HK-2 (cell line): ENCODE results near the gene ATP11C.
A peak's percentile ranks its signal among the peaks of the same experiment; 100 is the strongest.
"Not testable (repeated sequence)": the region's sequence is repeated elsewhere in the genome, so short reads cannot be mapped to it uniquely, and the experiment has no call there.

Experiments
- DNase-seq: peaks from one replicate; pipeline ENCODE4 v3.0.0-alpha.2; 2018; ENCODE audit not compliant: unreplicated experiment

ATP11C gene

DNA sequence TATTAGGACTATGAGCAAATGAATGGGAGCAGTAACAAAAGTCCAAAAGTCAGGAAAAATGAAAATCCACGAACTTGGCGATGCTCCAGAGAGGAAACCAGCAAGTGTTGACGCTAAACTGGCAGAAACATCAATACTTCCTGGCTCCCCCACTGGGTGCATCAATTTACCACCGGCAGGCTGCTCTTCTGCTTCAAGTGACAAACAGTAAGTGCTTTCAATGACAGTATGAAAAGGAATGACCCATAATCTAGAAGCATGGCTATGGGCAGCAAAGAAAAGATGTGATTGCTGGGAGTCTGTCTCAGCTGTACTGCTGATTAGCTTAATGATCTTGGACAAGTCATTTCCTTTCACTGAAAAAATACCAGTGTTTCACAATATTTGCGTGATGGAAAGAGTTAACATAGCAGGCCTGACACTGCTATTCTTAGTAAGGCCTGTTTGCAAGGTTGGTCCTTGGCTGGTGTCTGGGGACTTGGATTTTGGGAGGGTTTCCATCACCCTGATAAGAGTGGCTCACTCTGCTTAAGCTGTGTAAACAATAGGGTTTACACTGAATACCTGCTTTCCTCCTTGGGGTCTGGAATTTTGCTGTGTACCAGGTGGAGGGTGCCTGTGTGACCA lies 8.7 kb downstream of the ATP11C start:
- no peak for DNase-seq

DNA sequence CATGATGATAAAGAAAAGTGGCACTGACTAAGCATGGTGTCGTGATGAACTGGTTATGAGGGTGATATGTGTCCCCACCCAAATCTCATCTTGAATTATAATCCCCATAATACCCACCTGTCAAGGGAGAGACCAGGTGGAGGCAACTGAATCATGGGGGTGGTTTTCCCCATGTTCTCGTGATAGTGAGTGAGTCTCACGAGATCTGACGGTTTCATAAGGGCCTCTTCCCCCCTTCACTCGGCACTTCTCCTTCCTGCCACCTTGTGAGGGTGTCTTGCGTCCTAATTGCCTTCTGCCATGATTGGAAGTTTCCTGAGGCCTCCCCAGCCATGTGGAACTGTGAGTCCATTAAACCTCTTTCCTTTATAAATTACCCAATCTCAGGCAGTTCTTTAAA lies 11.7 kb downstream of the ATP11C start:
- DNase-seq = not testable (repeated sequence)

DNA sequence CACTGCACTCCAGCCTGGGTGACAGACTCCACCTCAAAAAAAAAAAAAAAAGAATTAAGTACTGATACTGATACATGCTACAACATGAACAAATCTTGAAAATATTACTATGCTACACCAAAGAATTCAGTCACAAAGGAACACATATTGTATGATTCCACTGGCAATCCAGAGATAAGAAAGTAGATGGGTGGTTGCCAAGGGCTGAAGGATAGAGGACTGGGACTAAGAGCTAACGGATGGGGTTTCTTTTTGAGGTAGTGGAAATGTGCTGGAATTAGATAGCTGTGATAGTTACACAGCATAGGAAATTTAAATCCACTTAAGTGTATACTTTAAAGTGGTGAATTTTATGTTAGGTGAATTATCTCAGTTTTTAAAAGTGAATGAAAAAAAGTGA lies 12.5 kb downstream of the ATP11C start:
- no peak for DNase-seq

DNA sequence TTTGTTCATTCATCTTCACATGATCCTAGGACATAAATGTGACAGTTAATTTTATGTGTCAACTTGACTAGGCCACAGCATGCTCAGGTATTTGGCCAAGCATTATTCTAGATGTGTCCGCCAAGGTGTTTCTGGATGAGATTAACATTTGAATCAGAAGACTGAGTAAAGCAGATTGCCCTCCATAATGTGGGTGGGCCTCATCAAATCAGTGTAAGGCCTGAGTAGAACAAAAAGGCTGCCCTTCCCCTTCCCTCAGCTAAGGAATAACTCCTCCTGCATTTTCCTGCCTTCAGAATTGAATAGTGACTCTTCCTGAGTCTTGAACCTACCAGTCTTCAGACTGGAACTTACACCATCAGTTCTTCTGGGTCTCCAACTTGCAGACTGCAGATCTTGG lies 18.4 kb downstream of the ATP11C start:
- no peak for DNase-seq

DNA sequence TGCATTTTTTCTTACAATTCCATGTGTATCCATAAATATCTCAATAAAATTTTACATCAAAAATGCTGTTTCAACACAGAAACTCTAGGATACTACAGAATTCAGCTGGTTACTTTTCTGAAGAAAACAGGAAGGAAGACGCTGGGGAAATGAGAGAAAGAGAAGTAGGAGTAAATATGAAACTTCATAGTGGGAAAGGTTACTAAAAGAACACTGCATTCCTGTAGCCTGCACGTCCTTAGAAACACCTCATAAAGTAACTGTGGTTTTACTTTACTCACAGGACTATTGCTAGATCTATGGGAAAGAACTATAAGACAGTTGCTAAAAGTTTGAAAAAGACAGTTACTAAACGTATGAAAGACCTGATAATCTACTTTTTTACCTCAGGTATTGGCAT lies 23.1 kb downstream of the ATP11C start:
- no peak for DNase-seq

DNA sequence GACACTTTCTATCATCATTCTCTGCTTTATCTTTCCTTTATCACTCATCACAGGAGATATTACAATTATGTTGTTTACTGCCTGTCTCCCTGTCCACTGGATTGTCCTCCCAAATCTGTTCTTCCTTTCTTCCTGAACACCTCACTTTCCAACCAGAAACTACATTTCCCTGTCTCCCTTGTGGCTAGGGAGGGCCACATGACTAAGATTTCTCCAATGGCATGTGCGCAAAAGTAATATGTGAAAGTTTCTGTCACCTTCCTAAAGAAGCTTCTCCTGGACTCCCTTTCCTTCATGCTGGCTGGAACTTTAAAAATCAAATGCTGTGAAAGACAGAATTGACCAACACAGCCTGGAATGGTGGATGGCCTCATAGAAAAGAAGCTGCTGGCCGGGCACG lies 25.8 kb downstream of the ATP11C start:
- DNase-seq = no peak

DNA sequence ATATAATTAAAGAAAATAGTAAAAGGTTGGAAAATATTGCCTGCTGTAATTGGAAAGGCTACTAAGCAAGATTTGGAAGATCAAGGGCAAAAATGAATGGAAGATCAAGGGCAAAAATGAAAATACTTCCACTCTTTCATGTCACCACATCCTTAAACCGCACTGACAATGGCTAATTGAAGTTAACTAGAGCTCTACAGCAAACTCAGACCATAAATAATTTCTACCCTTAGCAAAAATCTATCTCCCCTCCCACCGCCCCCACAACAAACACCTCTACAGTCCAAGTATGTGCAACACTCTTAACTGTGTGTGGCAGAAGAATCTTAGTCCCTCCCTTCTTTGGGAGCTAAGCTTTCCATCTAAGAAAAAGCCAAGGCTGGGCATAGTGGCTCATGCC lies 27.1 kb downstream of the ATP11C start:
- no peak for DNase-seq

DNA sequence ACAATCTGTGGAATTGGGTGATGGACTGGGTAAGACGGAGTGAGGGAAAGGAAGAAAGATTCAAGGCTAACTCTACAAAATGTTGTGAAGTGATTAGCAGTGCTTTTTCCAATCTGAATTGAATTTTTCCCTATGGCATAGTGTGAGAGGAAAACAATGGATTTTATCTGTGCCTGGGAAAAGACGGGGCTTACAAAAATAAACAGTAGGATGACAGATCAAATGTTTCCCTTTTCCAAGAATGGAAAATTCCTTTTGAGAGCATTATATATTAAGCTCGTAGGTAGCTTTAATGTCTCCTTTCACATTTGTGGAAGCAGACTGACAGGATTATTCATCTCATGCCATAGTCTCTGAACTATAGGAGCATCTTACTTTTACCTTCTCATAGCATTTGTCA lies 27.8 kb downstream of the ATP11C start:
- DNase-seq = no peak

DNA sequence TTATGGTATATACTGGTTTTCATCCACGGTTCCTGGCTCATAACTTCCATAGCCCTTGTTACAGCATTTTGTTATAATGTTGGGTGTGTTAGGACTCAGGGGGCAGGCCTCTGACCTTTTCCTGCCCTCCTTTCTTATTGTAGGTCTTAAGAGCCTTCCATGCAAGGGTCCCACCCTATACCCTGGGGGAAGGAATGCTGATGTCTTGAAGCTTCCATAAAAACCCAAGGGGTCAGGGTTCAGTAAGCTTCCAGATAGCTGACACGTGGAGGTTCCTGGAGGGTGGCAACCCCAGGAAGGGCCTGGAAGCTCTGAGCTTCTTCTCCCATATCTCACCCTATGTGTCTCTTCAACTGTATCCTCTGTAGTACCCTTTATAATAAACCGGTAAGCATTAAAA lies 29.6 kb downstream of the ATP11C start:
- no peak for DNase-seq

DNA sequence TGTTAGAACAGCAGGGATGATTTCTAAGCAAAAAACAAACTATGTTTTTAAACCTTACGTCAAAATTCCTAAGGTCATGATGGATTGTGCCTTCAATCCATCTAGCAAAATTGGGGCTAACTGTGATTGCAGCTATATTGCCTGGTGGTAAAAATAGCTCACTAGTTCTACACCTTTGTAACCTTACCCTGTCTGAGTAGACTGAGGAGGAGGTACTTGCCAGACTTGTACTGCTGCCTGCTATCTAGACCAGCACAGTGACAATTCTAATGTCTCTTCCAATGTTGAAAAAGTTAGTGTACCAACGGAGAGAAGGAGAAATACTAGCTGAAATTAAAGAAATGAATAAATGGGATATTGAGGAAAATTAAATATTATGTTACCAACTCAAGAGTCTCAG lies 30.3 kb downstream of the ATP11C start:
- no peak for DNase-seq

DNA sequence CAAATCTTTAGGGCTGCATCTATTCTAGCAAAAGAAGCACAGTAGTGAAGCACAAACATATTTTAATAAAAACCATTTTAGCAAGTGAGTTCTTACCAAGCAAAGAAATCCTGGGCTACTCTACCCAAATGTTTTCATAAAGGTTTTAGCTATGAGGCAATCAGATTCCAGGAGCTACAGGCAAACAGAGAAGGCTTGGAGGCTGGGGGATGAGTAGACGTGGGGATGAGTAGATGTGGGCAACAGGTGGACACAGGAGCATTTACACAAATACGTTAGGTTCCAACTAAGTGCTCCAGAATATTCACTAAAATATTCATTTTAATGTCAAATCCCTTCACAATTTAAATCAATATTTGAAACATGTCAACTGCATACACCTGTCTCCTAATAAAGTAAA lies 34.5 kb downstream of the ATP11C start:
- DNase-seq = no peak

DNA sequence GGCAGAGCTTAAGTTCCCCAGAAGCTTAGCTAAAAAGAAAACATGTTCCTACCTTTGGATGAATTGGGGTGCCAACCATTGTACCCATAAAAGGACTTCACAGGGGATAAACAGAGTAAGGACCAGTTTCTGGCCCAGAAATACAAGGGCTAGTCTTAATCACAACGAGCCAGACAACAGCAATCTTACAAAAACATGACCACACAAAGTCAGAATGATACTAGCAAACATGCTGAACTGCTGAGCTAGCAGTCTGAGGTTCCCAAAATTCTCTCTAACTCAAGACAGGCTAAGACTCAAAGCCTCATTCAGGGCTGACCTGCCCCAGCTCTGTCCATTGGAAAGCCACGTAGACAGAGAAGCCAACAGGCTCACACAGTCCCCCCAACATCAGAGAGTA lies 40.3 kb downstream of the ATP11C start:
- DNase-seq = no peak

DNA sequence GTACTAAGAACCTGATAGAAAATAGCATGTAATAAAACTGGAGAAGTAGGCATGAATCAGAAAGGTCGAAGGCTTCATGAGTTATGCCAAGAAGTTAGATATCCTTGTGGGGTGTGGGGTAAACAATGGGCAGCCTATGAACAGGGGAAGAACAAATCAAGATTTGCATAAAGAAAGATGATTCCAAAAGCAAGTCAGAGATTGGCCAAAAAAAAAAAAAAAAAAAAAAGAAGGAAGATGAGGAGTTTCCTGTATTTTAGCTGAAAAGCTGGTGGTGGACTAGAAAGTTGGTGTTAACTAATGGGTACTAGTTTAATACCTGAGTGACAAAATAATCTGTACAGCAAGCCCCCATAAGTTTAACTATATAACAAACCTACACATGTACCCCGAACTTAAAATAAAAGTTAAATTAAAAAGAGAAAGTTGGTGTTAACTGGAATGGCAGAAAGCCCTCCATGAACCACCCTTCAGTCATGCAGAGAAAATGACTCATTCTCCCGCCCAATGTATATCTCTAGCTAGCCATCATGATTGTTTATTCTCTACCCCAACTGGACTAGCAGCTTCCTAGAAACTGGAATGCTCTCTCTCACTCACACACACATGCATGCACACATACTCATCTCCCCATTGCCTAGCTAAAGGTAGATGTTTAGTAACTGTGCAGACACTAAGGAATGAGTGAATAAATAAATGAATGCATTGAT lies 41.7 kb downstream of the ATP11C start:
- peak; percentile 7 for DNase-seq

DNA sequence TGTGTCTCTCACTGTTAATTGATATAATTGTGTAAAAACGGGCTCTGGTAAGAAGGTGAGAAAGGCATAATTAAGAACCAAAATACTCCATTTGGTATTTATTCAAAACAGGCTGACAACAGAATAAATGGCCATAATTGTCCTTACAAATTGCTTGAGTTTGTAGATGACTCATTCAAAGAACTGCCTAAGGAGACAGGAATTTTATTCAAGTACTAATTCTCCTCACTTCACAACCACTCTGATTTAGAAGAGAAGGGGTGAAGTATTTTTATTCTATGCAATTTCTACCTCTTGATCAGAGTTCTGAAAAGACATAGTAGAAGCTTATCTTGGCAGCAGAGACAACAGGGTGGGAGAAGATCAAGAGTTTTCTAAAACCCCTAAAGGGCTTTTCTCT lies 43.1 kb downstream of the ATP11C start:
- DNase-seq = no peak

DNA sequence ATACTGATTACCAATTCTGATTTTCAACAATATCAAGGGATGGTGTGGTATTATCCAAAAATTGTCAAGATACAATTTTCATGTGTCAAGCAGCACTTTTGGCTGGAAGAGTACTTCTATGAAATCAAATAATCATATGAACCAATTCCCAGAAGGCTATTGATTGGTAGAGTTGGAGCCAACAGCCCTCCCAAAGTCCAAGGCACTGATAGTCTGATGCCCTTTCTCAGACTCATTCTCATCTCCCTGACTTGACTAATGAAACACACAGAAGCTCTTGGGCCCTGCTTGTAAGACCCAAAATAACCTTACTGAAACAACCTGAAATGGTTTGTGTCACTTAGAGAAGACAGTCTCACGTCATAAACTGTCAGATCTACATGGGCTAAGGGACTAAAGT lies 48.9 kb downstream of the ATP11C start:
- no peak for DNase-seq

DNA sequence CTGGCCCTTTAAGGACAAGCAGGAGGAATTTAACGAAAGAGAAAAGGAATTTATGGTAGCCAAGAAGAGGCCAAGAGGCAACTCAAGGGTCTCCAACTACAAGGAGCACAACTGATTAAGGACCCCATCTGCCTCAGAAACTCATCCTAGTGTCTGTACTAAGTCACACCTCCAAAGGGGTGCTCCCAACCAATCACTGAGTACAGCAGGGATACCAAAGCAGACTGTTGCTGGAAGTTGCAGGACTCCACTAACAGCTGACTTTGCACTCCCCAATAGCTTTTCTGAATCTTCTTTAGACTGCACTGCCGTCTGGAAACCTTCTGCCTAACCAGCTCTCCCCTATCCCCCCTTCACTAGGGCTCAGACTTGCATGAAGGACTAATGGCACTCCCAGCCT lies 50.6 kb downstream of the ATP11C start:
- no peak for DNase-seq

DNA sequence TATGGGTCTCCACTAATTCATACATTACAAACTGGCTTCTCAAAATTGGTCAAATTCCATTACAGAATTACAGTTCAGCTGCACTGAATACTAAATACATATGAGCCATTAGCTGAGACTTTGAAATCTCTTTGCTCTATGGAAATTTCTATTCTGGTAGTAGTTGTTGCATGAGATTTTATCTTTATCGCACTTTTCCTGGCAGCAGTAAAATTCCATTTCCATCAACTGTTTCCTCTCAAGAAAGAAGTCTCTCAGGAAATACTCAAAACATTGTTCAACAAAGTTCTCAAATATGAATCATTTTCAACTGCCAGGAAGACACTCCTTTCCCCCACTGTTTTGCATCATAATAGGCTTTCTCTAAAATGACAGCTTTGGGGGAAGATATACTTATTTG lies 51.3 kb downstream of the ATP11C start:
- no peak for DNase-seq

DNA sequence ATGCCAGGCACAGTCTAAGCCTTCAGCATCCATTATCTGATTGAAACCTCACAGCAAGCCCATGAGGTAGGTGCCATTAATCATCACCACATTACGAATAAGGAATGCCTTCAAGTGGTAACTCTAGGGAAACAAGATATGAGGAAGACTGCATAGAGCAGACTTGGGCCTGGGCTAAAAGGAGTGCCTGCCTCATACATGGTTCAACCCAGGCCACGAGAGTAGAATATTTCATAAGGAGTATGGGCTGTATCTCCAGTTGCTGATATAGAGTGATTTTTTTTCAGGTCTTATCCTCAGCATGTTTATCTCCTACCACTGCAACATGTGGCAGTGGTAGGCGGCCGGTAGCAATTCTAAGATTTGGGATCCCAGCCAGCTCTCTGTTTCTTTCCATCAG lies 51.7 kb downstream of the ATP11C start:
- no peak for DNase-seq

DNA sequence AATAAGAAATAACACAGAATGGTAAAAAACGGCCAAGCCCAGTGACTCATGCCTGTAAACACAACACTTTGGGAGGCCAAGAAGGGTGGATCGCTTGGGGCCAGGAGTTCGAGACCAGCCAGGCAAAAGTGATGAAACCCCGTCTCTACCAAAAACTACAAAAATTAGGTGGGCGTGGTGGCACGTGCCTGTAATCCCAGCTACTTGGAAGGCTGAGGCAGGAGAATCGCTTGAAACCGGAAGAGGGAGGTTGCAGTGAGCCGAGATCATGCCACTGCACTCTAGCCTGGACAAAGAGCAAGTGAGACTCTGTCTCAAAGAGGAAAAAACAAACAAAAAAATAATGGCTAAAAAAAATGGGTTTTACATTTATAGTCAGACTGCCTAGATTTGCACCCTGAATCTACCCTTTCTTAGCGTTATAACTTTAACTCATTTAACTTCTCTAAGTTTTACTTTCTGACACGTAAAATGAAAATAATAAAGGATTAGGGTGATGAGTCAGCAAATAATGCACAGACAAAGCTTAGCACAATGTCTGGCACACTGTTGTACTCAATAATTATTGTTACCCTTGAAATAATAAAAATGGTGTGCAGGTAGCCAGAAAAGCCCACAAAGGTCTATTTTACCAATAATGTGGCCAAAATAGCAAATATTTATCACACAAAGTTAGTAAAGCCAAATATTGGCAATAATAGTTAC lies 55.0 kb downstream of the ATP11C start:
- no peak for DNase-seq

DNA sequence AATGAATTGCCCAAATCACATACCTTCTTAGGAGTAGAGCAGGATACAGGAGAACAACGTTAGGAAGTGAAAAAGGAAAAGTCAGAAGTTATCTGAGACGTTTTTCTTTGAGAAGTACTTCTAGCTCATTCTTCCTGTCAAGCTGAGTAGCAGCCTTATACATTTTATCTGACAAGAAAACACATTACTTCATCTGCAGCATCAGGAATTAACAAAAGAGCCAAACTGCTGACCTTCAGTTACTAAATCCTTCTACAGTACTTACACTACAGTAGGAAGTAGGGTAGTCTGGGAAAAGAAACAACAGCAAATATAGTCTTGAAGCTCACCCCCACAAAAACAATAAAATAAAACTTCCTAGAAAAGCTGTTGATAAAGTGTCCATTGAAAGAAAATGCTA lies 57.0 kb downstream of the ATP11C start:
- no peak for DNase-seq

DNA sequence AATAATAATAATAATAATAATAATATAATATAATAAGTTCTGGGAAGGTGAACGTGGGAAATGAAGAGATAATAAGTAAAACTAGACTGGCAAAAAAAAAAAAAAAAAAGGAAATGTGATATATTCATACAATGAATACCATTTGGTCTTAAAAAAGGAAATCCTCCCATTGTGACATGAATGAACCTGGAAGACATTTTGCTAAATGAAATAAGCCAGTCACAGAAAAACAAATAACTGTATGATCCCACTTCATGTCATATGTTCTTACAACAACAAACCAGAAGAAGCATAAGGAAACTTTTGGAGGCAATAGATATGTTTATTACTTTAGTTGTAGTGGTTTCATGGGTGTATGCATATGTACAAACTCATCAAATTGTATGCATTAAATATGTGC lies 63.1 kb downstream of the ATP11C start:
- no peak for DNase-seq

DNA sequence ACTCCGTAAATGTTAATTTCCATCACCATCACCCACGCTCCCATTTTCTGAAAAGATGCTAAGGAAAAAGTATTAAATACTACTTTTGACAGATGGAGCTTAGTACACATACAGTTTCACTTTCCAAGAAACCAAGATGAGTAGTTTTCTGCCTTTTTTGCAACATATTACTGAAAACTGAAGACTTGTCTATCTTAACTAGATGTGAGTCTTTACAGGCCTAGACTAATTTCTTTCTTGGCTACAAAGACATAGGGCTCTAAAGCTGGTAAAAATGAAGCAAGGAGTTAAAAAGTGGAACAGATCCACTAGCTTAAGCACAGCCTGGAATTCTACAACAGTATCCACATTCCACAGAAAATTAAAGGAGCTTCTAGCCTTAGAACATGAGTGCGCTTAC lies 68.2 kb downstream of the ATP11C start:
- no peak for DNase-seq

DNA sequence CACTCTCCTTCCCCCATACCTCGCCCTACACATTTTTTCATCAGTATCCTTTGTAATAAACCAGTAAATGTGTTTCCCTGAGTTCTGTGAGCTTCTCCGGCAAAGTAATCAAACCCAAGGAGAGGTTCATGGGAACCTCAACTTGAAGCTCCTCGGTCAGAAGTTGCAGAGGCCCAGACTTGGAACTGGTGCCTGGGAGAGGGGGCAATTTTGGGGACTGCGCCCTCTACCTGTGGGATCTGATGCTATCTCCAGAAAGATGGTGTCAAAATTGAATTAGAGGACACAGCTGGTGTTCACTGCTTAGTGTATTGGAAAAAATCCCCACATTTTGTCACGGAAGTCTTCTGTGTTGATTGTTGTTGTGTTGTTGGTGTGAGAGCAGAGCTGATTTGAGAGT lies 70.6 kb downstream of the ATP11C start:
- DNase-seq = no peak
